SU-DHL-6 (cell line): ENCODE measurements around the gene ATF7IP.

Experiments
- EZH2phosphoT487 ChIP-seq: fragments of 200-600 bp; sonication (generic), shearing (Covaris generic); conservative IDR thresholded peaks from 2 replicates; pipeline ENCODE4 v1.6.1; 2018; ENCODE audit warnings: mild to moderate bottlenecking, antibody characterized with exemption, low read length, moderate library complexity, mixed read lengths
- TF ChIP-seq, protein P1 (sequence below): fragments of 200-600 bp; sonication (generic); IDR thresholded peaks from one replicate; pipeline ENCODE4 v1.5.1; 2017; ENCODE audit warnings: antibody characterized with exemption, mild to moderate bottlenecking, low read length, moderate library complexity; ENCODE audit not compliant: insufficient read depth, poor library complexity, severe bottlenecking

DNA sequence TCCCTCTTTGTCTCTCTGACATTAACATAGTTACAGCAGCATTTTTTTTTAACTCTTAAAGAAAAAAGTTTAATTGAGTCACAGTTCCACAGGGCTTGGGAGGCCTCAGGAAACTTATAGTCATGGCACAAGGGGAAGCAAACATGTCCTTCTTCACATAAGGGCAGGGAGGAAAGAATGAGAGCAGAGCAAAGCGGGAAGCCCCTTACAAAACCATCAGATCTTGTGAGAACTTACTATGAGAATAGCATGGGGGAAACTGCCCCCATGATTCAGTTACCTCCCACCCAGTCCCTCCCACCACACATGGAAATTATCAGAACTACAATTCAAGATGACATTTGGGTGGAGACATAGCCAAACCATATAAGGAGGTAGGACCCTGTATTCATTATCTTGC lies 106.0 kb downstream of the ATF7IP start:
- TF ChIP-seq, protein P1, sequence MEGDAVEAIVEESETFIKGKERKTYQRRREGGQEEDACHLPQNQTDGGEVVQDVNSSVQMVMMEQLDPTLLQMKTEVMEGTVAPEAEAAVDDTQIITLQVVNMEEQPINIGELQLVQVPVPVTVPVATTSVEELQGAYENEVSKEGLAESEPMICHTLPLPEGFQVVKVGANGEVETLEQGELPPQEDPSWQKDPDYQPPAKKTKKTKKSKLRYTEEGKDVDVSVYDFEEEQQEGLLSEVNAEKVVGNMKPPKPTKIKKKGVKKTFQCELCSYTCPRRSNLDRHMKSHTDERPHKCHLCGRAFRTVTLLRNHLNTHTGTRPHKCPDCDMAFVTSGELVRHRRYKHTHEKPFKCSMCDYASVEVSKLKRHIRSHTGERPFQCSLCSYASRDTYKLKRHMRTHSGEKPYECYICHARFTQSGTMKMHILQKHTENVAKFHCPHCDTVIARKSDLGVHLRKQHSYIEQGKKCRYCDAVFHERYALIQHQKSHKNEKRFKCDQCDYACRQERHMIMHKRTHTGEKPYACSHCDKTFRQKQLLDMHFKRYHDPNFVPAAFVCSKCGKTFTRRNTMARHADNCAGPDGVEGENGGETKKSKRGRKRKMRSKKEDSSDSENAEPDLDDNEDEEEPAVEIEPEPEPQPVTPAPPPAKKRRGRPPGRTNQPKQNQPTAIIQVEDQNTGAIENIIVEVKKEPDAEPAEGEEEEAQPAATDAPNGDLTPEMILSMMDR = no peak
- TF ChIP-seq EZH2phosphoT487 = no peak
